ENCODE measurements around the gene APOBEC3A. TPM values are rescaled to one million over a fixed set of nuclear protein-coding genes. Genes with fewer than 3 reads are reported as not detected.
A peak's percentile ranks its signal among the peaks of the same experiment; 100 is the strongest.

The APOBEC3A gene
- total and polyA plus RNA-seq, 4 experiments from 2014 or later, result not detected

DNA sequence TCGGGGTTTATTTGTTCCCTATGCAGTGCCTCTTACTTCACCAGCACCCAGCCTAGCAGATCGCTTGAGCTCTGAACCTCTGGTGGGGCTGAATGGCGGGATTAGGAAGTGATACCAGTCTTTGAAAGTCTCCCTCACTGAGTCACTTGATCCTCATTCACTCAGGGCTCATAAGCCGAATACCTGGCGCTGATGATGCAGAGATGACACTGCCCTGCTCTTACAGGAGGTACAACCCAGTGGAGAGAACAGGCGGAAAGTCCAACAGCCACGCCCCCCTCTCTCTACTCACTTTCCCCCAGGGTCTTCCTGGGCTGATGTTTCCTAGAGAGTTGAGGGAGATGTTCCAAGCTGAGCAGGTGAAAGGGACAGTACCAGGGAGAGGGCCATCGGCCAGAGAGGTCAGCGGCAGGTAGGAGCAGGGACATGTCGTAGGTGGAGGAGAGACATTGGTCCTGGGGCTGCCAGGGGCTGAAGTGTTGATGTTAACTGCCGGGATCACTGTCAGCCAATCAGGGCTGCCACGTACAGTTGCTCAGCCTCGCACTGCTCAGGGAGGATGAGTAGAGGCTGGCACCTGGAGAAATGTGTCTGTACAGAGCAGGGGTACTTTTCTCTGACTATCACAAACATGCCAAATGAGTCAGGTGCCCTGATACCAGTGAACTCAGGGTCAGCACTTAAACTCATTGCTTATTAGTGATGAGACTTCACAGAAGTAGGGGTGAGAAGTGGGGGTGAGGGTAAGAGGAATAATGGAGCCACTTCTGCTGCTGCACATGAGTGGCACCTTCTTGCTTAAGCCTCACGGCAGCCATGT is 9.9 kb upstream of the APOBEC3A start:
- POLR2A ChIA-PET (ENCODE audit: partially characterized antibody), result no interaction called here
- intact Hi-C loops (cut with micrococcal nuclease), result no loop called here

DNA sequence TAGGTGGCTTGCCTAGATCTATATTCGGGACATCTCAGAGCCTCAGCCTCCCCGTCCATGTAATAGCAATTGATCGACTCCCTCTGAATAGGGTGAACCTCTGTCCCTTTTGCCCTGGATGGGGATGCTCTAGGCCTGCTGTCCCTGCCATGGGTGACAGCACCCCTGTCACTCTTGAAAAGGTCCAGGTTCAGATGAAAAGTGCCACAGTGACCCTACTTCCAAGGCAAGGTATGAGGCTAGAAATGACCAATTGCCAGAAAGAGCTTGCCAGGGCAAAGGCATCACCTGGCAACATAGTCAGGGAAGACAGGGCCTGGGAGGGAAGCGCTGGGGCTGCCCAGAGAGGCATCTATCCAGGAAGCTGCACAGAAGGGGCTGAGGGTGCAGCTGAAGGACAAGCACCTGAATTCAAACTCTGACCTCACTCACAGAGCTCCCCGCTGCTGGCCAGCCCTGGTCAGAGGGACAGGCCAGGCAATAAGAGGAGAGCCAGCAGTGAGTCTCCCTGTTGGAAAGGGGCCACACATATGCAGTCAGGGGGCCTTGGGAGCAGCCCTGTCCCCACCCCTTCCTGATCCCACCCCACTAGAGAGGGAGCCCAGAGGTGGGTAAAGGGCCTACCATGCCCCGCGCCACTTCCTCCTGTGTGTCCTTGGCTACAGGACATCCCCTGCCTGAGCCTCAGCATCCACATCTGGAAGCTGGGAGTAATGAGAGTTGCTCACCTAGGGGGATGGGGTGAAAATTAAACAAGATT is 9.0 kb upstream of the APOBEC3A start:
- no peak overlapping the region for H3K27ac ChIP-seq (ENCODE audit: low read depth, low read length)
- H3K27ac Mint-ChIP-seq, result no peak overlapping the region
- no peak overlapping the region for H3K4me3 Mint-ChIP-seq
- H3K27me3 Mint-ChIP-seq, result peaks cover 11 to 14% of the 10 kb centered on the region in 2 donors
- intact Hi-C loops (cut with micrococcal nuclease), result no loop called here
- peaks cover 2 to 11% (median 3%) of the 10 kb centered on the region in 4 donors for H3K4me1 Mint-ChIP-seq
- peaks cover under 1% of the 10 kb centered on the region for H3K4me1 ChIP-seq (ENCODE audit: insufficient read depth, low read length)
- no peaks in the 10 kb centered on the region for H3K36me3 Mint-ChIP-seq
- H3K4me3 ChIP-seq (ENCODE audit: low read length in 2 of 2), result no peak overlapping the region
- DNase-seq, result no peak
- no peaks in the 10 kb centered on the region for H3K36me3 ChIP-seq (ENCODE audit: insufficient read depth, low read length)
- no peaks in the 10 kb centered on the region for H3K9me3 ChIP-seq (ENCODE audit: control insufficient read depth in 1 of 2, low read length in 2 of 2)
- H3K9me3 Mint-ChIP-seq, result no peaks in the 10 kb centered on the region
- ChIA-PET POLR2A (ENCODE audit: partially characterized antibody) (no interaction called here), CTCF (ENCODE audit: partially characterized antibody) (no interaction called here)
- no peaks in the 10 kb centered on the region for H3K27me3 ChIP-seq (ENCODE audit: insufficient read depth, low read length)

More for the DNA sequence above, 9.9 kb upstream of the APOBEC3A start:
- Histone ChIP-seq H3K36me3 (ENCODE audit: insufficient read depth, low read length) (no peaks in the 10 kb centered on the region), H3K27ac (ENCODE audit: low read depth, low read length) (no peak overlapping the region), H3K9me3 (ENCODE audit: control insufficient read depth in 1 of 2, low read length in 2 of 2) (no peaks in the 10 kb centered on the region), H3K4me3 (ENCODE audit: low read length in 2 of 2) (no peak overlapping the region), H3K27me3 (ENCODE audit: insufficient read depth, low read length) (no peaks in the 10 kb centered on the region), H3K4me1 (ENCODE audit: insufficient read depth, low read length) (no peaks in the 10 kb centered on the region)
- Mint-ChIP-seq H3K4me3 (no peak overlapping the region), H3K27ac (no peak overlapping the region), H3K9me3 (no peaks in the 10 kb centered on the region), H3K36me3 (no peaks in the 10 kb centered on the region), H3K4me1 (peaks cover 3 to 10% (median 4%) of the 10 kb centered on the region in 4 donors), H3K27me3 (peaks cover 14 to 15% of the 10 kb centered on the region in 2 donors)
- CTCF ChIA-PET (ENCODE audit: partially characterized antibody), result no interaction called here
- no peak for DNase-seq

DNA sequence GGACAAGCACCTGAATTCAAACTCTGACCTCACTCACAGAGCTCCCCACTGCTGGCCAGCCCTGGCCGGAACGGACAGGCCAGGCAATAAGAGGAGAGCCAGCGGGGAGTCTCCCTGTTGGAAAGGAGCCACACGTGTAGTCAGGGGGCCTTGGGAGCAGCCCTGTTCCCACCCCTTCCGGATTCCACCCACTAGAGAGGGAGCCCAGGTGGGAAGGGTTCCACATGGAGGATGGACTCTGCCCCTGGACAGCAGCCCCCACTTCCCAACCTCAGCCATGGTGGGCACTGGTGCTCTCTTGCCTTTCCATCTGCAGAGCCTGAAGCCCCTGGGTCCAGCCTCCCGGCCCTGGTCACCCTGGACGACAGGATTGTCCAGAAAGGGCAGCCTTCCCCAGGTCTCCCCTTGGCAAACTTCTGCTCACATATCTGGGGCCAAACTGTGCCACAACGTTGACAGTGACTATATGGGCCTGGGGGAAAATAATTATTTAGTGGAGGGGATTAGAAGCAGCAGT is 7.5 kb upstream of the APOBEC3A start:
- Mint-ChIP-seq H3K36me3 (no peaks in the 10 kb centered on the region), H3K9me3 (no peaks in the 10 kb centered on the region), H3K4me3 (no peak overlapping the region), H3K27me3 (peaks cover 9 to 14% of the 10 kb centered on the region in 2 donors), H3K4me1 (peaks cover 4 to 13% (median 6%) of the 10 kb centered on the region in 4 donors), H3K27ac (no peak overlapping the region)
- ChIA-PET POLR2A (ENCODE audit: partially characterized antibody) (no interaction called here), CTCF (ENCODE audit: partially characterized antibody) (interaction anchor here (1.0 kb wide), 1 partner anchor 53 kb away, joined by 3 read pairs; no protein-coding TSS in a partner anchor)
- no peaks in the 10 kb centered on the region for H3K9me3 ChIP-seq (ENCODE audit: control insufficient read depth in 1 of 2, low read length in 2 of 2)
- intact Hi-C loops (cut with micrococcal nuclease), result no loop called here
- no peak overlapping the region for H3K4me3 ChIP-seq (ENCODE audit: low read length in 2 of 2)
- H3K27me3 ChIP-seq (ENCODE audit: insufficient read depth, low read length), result no peaks in the 10 kb centered on the region
- DNase-seq, result no peak
- H3K4me1 ChIP-seq (ENCODE audit: insufficient read depth, low read length), result peaks cover 9% of the 10 kb centered on the region
- H3K36me3 ChIP-seq (ENCODE audit: insufficient read depth, low read length), result no peaks in the 10 kb centered on the region
- H3K27ac ChIP-seq (ENCODE audit: low read depth, low read length), result no peak overlapping the region

DNA sequence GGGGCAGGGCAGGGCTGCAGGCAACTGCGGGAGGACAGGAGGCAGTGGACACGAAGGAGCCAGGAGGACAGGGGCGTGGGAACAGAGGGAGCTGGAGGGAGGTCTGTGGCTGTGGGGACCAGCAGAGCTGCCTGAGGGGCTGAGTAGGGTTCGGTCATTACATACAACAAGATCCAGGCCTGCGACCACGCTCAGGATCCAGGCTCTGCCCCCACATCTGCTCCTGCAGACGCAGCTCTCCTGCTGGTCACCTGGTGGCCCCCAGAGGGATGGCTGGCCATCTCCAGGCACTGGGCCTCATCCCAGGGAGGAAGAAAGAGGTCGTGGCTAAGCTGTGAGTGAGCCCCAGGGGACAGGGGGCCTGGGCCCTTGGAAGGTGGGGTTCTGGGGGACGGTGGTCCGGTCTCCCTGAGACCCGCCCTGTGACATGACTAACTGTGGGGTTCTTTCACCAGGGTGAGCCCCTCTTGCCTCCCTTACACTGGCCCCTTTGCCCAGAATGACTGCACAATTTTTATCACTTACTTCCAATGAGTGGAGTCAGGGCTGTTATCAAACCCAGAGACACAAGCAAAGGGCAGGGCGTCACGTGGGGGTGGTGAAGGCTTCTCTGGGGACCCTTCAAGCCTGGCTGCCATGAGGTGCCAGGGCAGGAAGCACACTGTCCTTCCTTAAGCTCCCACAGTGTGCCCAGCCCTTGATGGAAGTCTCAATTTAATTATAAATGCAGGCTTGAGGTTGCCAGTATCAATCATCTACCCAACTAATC is 6.7 kb upstream of the APOBEC3A start:
- Histone ChIP-seq H3K36me3 (ENCODE audit: insufficient read depth, low read length) (no peaks in the 10 kb centered on the region), H3K27ac (ENCODE audit: low read depth, low read length) (no peak overlapping the region), H3K4me1 (ENCODE audit: insufficient read depth, low read length) (peaks cover 9% of the 10 kb centered on the region), H3K4me3 (ENCODE audit: low read length in 2 of 2) (no peak overlapping the region), H3K27me3 (ENCODE audit: insufficient read depth, low read length) (no peaks in the 10 kb centered on the region), H3K9me3 (ENCODE audit: control insufficient read depth in 1 of 2, low read length in 2 of 2) (no peaks in the 10 kb centered on the region)
- Mint-ChIP-seq H3K36me3 (no peaks in the 10 kb centered on the region), H3K27ac (peak overlapping the region in 2 of 7 donors; percentile 14 to 43), H3K4me3 (no peak overlapping the region), H3K9me3 (no peaks in the 10 kb centered on the region), H3K27me3 (peaks cover 9 to 13% of the 10 kb centered on the region in 2 donors), H3K4me1 (peaks cover 4 to 13% (median 6%) of the 10 kb centered on the region in 4 donors)
- CTCF ChIA-PET (ENCODE audit: partially characterized antibody), result no interaction called here
- POLR2A ChIA-PET (ENCODE audit: partially characterized antibody), result no interaction called here
- no peak for DNase-seq
- intact Hi-C loops (cut with micrococcal nuclease), result no loop called here

DNA sequence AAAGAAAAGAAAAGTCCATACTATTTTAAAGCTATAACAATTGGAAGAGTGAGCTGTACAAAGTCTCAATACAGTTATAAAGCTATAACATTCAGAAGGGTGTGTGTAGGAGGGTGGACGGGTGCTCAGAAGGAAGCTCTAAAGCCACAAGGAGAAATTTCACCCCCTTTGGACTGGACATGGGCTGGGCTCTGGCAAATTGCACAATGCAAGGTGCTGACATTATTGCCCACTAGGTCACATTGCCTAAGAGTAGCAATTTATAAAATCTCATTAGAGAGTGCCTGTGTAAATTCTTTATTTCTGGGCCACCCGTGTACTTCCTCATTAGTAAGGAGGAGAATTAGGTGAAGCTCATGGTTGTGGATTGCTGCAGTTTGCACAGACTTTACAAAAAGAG is 5.7 kb upstream of the APOBEC3A start:
- DNase-seq, result no peak
- no peak overlapping the region for H3K4me3 Mint-ChIP-seq
- Histone ChIP-seq H3K4me1 (ENCODE audit: insufficient read depth, low read length) (peaks cover 9% of the 10 kb centered on the region), H3K9me3 (ENCODE audit: control insufficient read depth in 1 of 2, low read length in 2 of 2) (no peaks in the 10 kb centered on the region), H3K4me3 (ENCODE audit: low read length in 2 of 2) (no peak overlapping the region), H3K27me3 (ENCODE audit: insufficient read depth, low read length) (no peaks in the 10 kb centered on the region), H3K27ac (ENCODE audit: low read depth, low read length) (no peak overlapping the region), H3K36me3 (ENCODE audit: insufficient read depth, low read length) (no peaks in the 10 kb centered on the region)
- ChIA-PET POLR2A (ENCODE audit: partially characterized antibody) (no interaction called here), CTCF (ENCODE audit: partially characterized antibody) (interaction anchor here (1.0 kb wide), 1 partner anchor 22 kb away, joined by 3 read pairs; no protein-coding TSS in a partner anchor)
- peak overlapping the region in 2 of 7 donors; percentile 15 to 31 for H3K27ac Mint-ChIP-seq
- intact Hi-C loops (cut with micrococcal nuclease), result no loop called here
- peaks cover 4 to 13% (median 6%) of the 10 kb centered on the region in 4 donors for H3K4me1 Mint-ChIP-seq
- H3K36me3 Mint-ChIP-seq, result no peaks in the 10 kb centered on the region
- H3K27me3 Mint-ChIP-seq, result peaks cover 7 to 9% of the 10 kb centered on the region in 2 donors
- no peaks in the 10 kb centered on the region for H3K9me3 Mint-ChIP-seq

DNA sequence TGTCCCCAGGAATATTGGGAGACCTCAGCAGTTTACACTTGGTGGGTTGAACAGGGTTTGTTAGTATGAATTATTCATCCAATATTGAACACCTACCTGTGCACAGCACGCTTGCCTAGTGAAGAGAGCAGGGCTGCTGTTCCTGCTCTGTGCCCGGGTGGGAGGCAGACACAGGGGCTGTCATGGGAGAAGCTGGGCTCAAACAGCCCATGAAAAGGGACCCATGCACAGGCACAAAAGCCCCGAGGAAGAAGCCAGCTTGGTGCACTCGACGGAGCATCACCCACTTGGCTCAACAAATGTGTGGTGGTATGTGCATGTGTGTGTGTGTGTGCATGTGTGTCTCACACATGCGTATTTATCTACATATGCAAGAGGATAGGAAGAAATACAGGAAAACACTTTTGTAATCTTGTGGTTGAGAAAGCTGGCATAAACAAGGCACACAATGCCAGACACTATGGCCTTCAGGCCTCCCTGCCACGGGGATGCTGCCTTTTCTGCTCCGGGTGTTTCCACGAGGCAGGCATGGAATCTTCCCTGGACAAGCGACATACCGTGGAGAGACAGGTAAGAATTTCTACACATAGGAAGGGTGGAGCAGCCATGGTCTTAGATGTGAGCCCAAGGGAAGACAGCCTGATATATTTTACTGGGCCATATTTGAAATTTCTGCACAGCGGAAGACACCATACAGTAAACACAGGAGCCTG is 5.0 kb upstream of the APOBEC3A start:
- H3K9me3 Mint-ChIP-seq, result no peaks in the 10 kb centered on the region
- H3K27me3 Mint-ChIP-seq, result peaks cover 4 to 5% of the 10 kb centered on the region in 2 donors
- peaks cover 4 to 13% (median 6%) of the 10 kb centered on the region in 4 donors for H3K4me1 Mint-ChIP-seq
- Histone ChIP-seq H3K4me1 (ENCODE audit: insufficient read depth, low read length) (peaks cover 9% of the 10 kb centered on the region), H3K4me3 (ENCODE audit: low read length in 2 of 2) (no peak overlapping the region), H3K9me3 (ENCODE audit: control insufficient read depth in 1 of 2, low read length in 2 of 2) (no peaks in the 10 kb centered on the region), H3K27ac (ENCODE audit: low read depth, low read length) (no peak overlapping the region), H3K27me3 (ENCODE audit: insufficient read depth, low read length) (no peaks in the 10 kb centered on the region), H3K36me3 (ENCODE audit: insufficient read depth, low read length) (no peaks in the 10 kb centered on the region)
- peak overlapping the region in 1 of 8 donors; percentile 4 for H3K4me3 Mint-ChIP-seq
- H3K36me3 Mint-ChIP-seq, result no peaks in the 10 kb centered on the region
- intact Hi-C loops (cut with micrococcal nuclease), result no loop called here
- ChIA-PET CTCF (ENCODE audit: partially characterized antibody) (interaction anchor here (0.5 to 1.0 kb wide), 2 partner anchors 21 to 673 kb away, joined by 3 read pairs; no protein-coding TSS in a partner anchor), POLR2A (ENCODE audit: partially characterized antibody) (no interaction called here)
- DNase-seq, result no peak
- H3K27ac Mint-ChIP-seq, result peak overlapping the region in 2 of 7 donors; percentile 19 to 72

All from CD4-positive, alpha-beta memory T cell (primary cell).